Activated CD8-positive, alpha-beta memory T cell treated with anti-CD3 and anti-CD28 coated beads, Interleukin-2, amount 10 ng/mL, durations not matched to agents 7 days and 5 days (primary cell): Measurements from ENCODE around the gene CD6. TPM values are rescaled to one million over a fixed set of nuclear protein-coding genes. Genes with fewer than 3 reads are reported as not detected.

Source experiments
- ATAC-seq: fragments of 150-1000 bp; cut with Tn5 transposase; one replicate; pipeline ENCODE4 v1.10.0; 2021; ENCODE audit warnings: moderate library complexity
- CTCF ChIA-PET: fragments of 350-600 bp; sonication (Branson Sonifier 250); formaldehyde crosslinking; loops from one replicate; lab custom pipeline; 2021; ENCODE audit warnings: antibody characterized with exemption; lab: Charles Lee
- DNase-seq: peaks from one replicate; pipeline ENCODE4 v3.0.0-alpha.2; 2020
- H3K27ac Mint-ChIP-seq: one replicate; pipeline ENCODE4 v1.8.0; 2021; ENCODE audit warnings: mild to moderate bottlenecking, mixed read lengths
- H3K27me3 Mint-ChIP-seq: one replicate; pipeline ENCODE4 v1.8.0; 2021; ENCODE audit warnings: mixed read lengths
- H3K36me3 Mint-ChIP-seq: one replicate; pipeline ENCODE4 v1.8.0; 2021; ENCODE audit warnings: mild to moderate bottlenecking, mixed read lengths
- H3K4me1 Mint-ChIP-seq: one replicate; pipeline ENCODE4 v1.8.0; 2021; ENCODE audit warnings: mixed read lengths
- H3K4me3 Mint-ChIP-seq: one replicate; pipeline ENCODE4 v1.8.0; 2021; ENCODE audit warnings: mild to moderate bottlenecking, moderate library complexity, mixed read lengths
- H3K9me3 Mint-ChIP-seq: one replicate; pipeline ENCODE4 v1.8.0; 2022; ENCODE audit warnings: low read depth, mixed read lengths
- total RNA-seq, 2 experiments: library from RNA; stranded (reverse); gene quantifications; one replicate each; pipeline ENCODE4 v1.2.3, GENCODE V29; 2021

Gene CD6
- total RNA-seq, 2 experiments from 2014 or later, result 152 to 181 TPM

GRCh38 chr11:61001931-61002330 lies 30.5 kb downstream of the CD6 start:
- Mint-ChIP-seq H3K4me3 (no peak overlapping the region), H3K27ac (peak overlapping the region; percentile 1), H3K9me3 (no peaks in the 10 kb centered on the region), H3K27me3 (no peaks in the 10 kb centered on the region), H3K36me3 (peaks cover 43% of the 10 kb centered on the region), H3K4me1 (peaks cover 57% of the 10 kb centered on the region)
- CTCF ChIA-PET, result no interaction called here
- ATAC-seq (no peak), DNase-seq (no peak)

- Mint-ChIP-seq H3K4me1 (peaks cover 62% of the 10 kb centered on the region), H3K36me3 (peaks cover 42% of the 10 kb centered on the region), H3K27ac (no peak overlapping the region), H3K27me3 (no peaks in the 10 kb centered on the region), H3K4me3 (no peak overlapping the region), H3K9me3 (no peaks in the 10 kb centered on the region)
- CTCF ChIA-PET, result no interaction called here
- DNase-seq (no peak), ATAC-seq (no peak)
These were observed 31.1 kb downstream of the CD6 start for GRCh38 chr11:61002598-61002997.

- no peaks in the 10 kb centered on the region for H3K27me3 Mint-ChIP-seq
- CTCF ChIA-PET, result interaction anchor here (0.9 to 2.5 kb wide), 8 partner anchors 9 to 126 kb away, joined by 3 to 7 read pairs (median 4); partner anchors contain the start of gene CD6
- DNase-seq, result peak; percentile 58
- H3K9me3 Mint-ChIP-seq, result no peaks in the 10 kb centered on the region
- ATAC-seq, result peak; percentile 70
- H3K36me3 Mint-ChIP-seq, result peaks cover 48% of the 10 kb centered on the region
- peak overlapping the region; percentile 21 for H3K4me3 Mint-ChIP-seq
- H3K4me1 Mint-ChIP-seq, result peaks cover 53% of the 10 kb centered on the region
- H3K27ac Mint-ChIP-seq, result peak overlapping the region; percentile 86
These were observed 32.7 kb downstream of the CD6 start for GRCh38 chr11:61004180-61004611.

GRCh38 chr11:61004761-61005181 lies 33.3 kb downstream of the CD6 start:
- Mint-ChIP-seq H3K27me3 (no peaks in the 10 kb centered on the region), H3K4me1 (peaks cover 52% of the 10 kb centered on the region), H3K27ac (peak overlapping the region; percentile 86), H3K4me3 (peak overlapping the region; percentile 21), H3K36me3 (peaks cover 53% of the 10 kb centered on the region), H3K9me3 (no peaks in the 10 kb centered on the region)
- CTCF ChIA-PET, result interaction anchor here (0.9 to 2.5 kb wide), 8 partner anchors 10 to 125 kb away, joined by 3 to 7 read pairs (median 4); partner anchors contain the start of gene CD6
- ATAC-seq, result peak; percentile 85
- DNase-seq, result peak; percentile 59

- DNase-seq (no peak), ATAC-seq (no peak)
- no peak overlapping the region for H3K27ac Mint-ChIP-seq
- no peaks in the 10 kb centered on the region for H3K27me3 Mint-ChIP-seq
- H3K4me3 Mint-ChIP-seq, result no peak overlapping the region
- CTCF ChIA-PET, result interaction anchor here (0.7 to 1.2 kb wide), 2 partner anchors 37 to 73 kb away, joined by 3 read pairs; partner anchors contain the start of gene CD6
- H3K9me3 Mint-ChIP-seq, result no peaks in the 10 kb centered on the region
- peaks cover 45% of the 10 kb centered on the region for H3K4me1 Mint-ChIP-seq
- peaks cover 44% of the 10 kb centered on the region for H3K36me3 Mint-ChIP-seq
These were observed 36.0 kb downstream of the CD6 start for GRCh38 chr11:61007383-61007955.

GRCh38 chr11:61007956-61008896 lies 36.7 kb downstream of the CD6 start:
- Mint-ChIP-seq H3K27me3 (no peaks in the 10 kb centered on the region), H3K4me3 (no peak overlapping the region), H3K4me1 (peaks cover 37% of the 10 kb centered on the region), H3K36me3 (peaks cover 43% of the 10 kb centered on the region), H3K27ac (no peak overlapping the region), H3K9me3 (no peaks in the 10 kb centered on the region)
- DNase-seq (no peak), ATAC-seq (no peak)
- CTCF ChIA-PET, result interaction anchor here (0.7 to 1.2 kb wide), 3 partner anchors 37 to 72 kb away, joined by 3 to 4 read pairs (median 3); partner anchors contain the start of gene CD6

GRCh38 chr11:61008971-61009370 lies 37.5 kb downstream of the CD6 start:
- DNase-seq (no peak), ATAC-seq (no peak)
- no peaks in the 10 kb centered on the region for H3K27me3 Mint-ChIP-seq
- H3K4me1 Mint-ChIP-seq, result peaks cover 30% of the 10 kb centered on the region
- CTCF ChIA-PET, result interaction anchor here (1.0 to 1.1 kb wide), 2 partner anchors 33 to 37 kb away, joined by 4 read pairs; partner anchors contain the start of gene CD6
- H3K36me3 Mint-ChIP-seq, result peaks cover 43% of the 10 kb centered on the region
- no peak overlapping the region for H3K4me3 Mint-ChIP-seq
- H3K9me3 Mint-ChIP-seq, result no peaks in the 10 kb centered on the region
- no peak overlapping the region for H3K27ac Mint-ChIP-seq

- H3K27ac Mint-ChIP-seq, result no peak overlapping the region
- H3K4me1 Mint-ChIP-seq, result peaks cover 23% of the 10 kb centered on the region
- no peaks in the 10 kb centered on the region for H3K9me3 Mint-ChIP-seq
- ATAC-seq, result no peak
- CTCF ChIA-PET, result interaction anchor here (1.0 to 1.1 kb wide), 2 partner anchors 32 to 38 kb away, joined by 4 read pairs; partner anchors contain the start of gene CD6
- peaks cover 42% of the 10 kb centered on the region for H3K36me3 Mint-ChIP-seq
- DNase-seq, result no peak
- no peak overlapping the region for H3K4me3 Mint-ChIP-seq
- no peaks in the 10 kb centered on the region for H3K27me3 Mint-ChIP-seq
These were observed 38.2 kb downstream of the CD6 start for GRCh38 chr11:61009392-61010275.

- H3K4me3 Mint-ChIP-seq, result no peak overlapping the region
- CTCF ChIA-PET, result interaction anchor here (0.8 kb wide), 1 partner anchor 39 kb away, joined by 3 read pairs; the partner anchor contains the start of gene CD6
- no peaks in the 10 kb centered on the region for H3K27me3 Mint-ChIP-seq
- no peak overlapping the region for H3K27ac Mint-ChIP-seq
- no peaks in the 10 kb centered on the region for H3K9me3 Mint-ChIP-seq
- H3K4me1 Mint-ChIP-seq, result peaks cover 14% of the 10 kb centered on the region
- ATAC-seq (no peak), DNase-seq (no peak)
- H3K36me3 Mint-ChIP-seq, result peaks cover 43% of the 10 kb centered on the region
These were observed 39.2 kb downstream of the CD6 start for GRCh38 chr11:61010466-61011228.

- H3K36me3 Mint-ChIP-seq, result peaks cover 44% of the 10 kb centered on the region
- no peak overlapping the region for H3K27ac Mint-ChIP-seq
- no peak for ATAC-seq
- no peak overlapping the region for H3K4me3 Mint-ChIP-seq
- H3K4me1 Mint-ChIP-seq, result peaks cover 10% of the 10 kb centered on the region
- CTCF ChIA-PET, result interaction anchor here (0.8 kb wide), 1 partner anchor 40 kb away, joined by 3 read pairs; the partner anchor contains the start of gene CD6
- no peak for DNase-seq
- no peaks in the 10 kb centered on the region for H3K27me3 Mint-ChIP-seq
- H3K9me3 Mint-ChIP-seq, result no peaks in the 10 kb centered on the region
These were observed 39.9 kb downstream of the CD6 start for GRCh38 chr11:61011229-61011870.

GRCh38 chr11:61011950-61012736 lies 40.7 kb downstream of the CD6 start:
- Mint-ChIP-seq H3K9me3 (no peaks in the 10 kb centered on the region), H3K27ac (peak overlapping the region; percentile 55), H3K4me3 (no peak overlapping the region), H3K27me3 (no peaks in the 10 kb centered on the region), H3K36me3 (peaks cover 39% of the 10 kb centered on the region), H3K4me1 (peaks cover 3% of the 10 kb centered on the region)
- DNase-seq (no peak), ATAC-seq (no peak)
- CTCF ChIA-PET, result no interaction called here
